ENCODE measurements around the gene IFFO2. TPM values are rescaled to one million over a fixed set of nuclear protein-coding genes. Genes with fewer than 3 reads are reported as not detected.

The IFFO2 gene
- total RNA-seq: 1 to 10 TPM; 2.6 to 7.4 TPM
- 1 to 10 TPM in 1 of 2 donors, under 1 TPM in 1; 0.88 to 3.4 TPM for polyA plus RNA-seq

DNA sequence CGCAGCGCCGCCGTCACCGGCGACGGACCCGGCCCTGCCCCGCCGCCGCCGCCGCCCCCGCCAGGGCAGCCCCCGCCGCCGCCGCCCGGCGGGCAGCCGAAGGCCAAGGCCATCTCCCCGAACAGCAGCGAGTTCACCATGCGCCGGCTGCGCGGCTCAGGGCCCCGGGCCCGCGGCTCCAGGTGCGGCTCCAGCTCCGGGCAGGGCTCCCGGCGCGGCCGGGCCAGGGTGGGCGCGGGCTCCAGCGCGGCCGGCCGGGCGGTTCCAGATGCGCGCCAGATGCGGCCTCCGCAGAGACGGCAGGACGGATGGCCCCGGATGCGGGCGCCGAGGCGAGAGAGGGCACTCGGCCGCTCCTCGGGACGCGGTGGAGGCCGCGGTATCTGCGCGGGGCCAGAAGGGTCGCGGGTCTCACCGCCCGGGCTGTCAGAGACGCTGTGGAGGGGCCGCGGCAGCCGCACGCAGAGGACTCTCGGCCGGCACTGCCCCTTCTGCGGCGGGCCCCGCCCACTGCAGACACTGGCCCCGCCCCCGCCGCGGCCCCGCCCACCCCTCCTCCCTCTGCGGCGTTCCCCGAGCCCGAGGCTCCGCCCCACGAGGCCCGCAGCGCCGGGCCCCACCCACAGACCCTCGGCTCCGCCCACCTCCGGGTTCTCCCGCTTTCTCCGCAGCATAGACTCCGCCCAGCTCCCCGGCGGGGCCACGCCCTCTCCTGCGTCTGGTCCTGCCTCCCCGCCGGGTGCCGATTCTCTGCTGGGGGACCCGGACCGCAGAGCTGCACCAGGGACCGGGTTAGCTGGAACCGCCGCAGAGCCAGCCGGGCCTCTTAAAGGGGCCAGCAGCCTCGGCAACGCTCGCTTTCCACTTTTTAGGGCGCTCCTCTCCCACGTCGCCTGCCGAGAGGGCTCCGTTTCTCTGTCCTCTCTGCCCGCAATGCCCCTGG is at the start of gene IFFO2:
IFFO2 (minus strand) TSS at position 484 of the 943 bp plus-strand sequence; CDS start at position 140, 344 bp downstream.
- Histone ChIP-seq H3K36me3 (ENCODE audit: control insufficient read depth in 4 of 4, insufficient read depth in 3 of 4, low read depth in 1 of 4, low read length in 3 of 4) (no peaks in the 10 kb centered on the region), H3K9me3 (ENCODE audit: control insufficient read depth in 4 of 4, low read length in 3 of 4) (no peaks in the 10 kb centered on the region), H3K4me1 (ENCODE audit: control insufficient read depth in 4 of 4, insufficient read depth in 4 of 4, low read length in 3 of 4) (peaks cover 9 to 43% (median 28%) of the 10 kb centered on the region in 4 donors), H3K4me3 (ENCODE audit: low read depth in 1 of 3, low read length in 3 of 3) (peak within 1 kb of the TSS; percentile 74 to 85 (median 83)), H3K27ac (ENCODE audit: low read depth in 1 of 2, low read length in 2 of 2) (peak within 1 kb of the TSS; percentile 58 to 66), H3K27me3 (ENCODE audit: control insufficient read depth in 4 of 4, insufficient read depth in 4 of 4, low read length in 3 of 4) (no peaks in the 10 kb centered on the region), H3K9ac (ENCODE audit: low read depth in 1 of 2, low read length in 2 of 2) (peak within 1 kb of the TSS in 1 of 2 donors; percentile 66)
- peak; percentile 100 for DNase-seq (ENCODE audit: low spot score)
- TF ChIP-seq JUND (IDR thresholded peaks at IDR 0.05) (no peak), TAF1 (conservative IDR thresholded peaks at IDR 0.05) (peak; percentile 49), FOXA1 (IDR thresholded peaks at IDR 0.05) (no peak), GABPA (IDR thresholded peaks at IDR 0.05 in 1 of 2, conservative IDR thresholded peaks at IDR 0.05 in 1 of 2) (no peak), RAD21 (IDR thresholded peaks at IDR 0.05) (peak in 1 of 2 donors; percentile 55), HNF4A (conservative IDR thresholded peaks at IDR 0.05) (no peak), YY1 (IDR thresholded peaks at IDR 0.05) (peak; percentile 39), RXRA (IDR thresholded peaks at IDR 0.05) (no peak), SP1 (IDR thresholded peaks at IDR 0.05) (peak; percentile 75)
- TF ChIP-seq, protein P1, sequence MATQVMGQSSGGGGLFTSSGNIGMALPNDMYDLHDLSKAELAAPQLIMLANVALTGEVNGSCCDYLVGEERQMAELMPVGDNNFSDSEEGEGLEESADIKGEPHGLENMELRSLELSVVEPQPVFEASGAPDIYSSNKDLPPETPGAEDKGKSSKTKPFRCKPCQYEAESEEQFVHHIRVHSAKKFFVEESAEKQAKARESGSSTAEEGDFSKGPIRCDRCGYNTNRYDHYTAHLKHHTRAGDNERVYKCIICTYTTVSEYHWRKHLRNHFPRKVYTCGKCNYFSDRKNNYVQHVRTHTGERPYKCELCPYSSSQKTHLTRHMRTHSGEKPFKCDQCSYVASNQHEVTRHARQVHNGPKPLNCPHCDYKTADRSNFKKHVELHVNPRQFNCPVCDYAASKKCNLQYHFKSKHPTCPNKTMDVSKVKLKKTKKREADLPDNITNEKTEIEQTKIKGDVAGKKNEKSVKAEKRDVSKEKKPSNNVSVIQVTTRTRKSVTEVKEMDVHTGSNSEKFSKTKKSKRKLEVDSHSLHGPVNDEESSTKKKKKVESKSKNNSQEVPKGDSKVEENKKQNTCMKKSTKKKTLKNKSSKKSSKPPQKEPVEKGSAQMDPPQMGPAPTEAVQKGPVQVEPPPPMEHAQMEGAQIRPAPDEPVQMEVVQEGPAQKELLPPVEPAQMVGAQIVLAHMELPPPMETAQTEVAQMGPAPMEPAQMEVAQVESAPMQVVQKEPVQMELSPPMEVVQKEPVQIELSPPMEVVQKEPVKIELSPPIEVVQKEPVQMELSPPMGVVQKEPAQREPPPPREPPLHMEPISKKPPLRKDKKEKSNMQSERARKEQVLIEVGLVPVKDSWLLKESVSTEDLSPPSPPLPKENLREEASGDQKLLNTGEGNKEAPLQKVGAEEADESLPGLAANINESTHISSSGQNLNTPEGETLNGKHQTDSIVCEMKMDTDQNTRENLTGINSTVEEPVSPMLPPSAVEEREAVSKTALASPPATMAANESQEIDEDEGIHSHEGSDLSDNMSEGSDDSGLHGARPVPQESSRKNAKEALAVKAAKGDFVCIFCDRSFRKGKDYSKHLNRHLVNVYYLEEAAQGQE (IDR thresholded peaks at IDR 0.05): no peak
- TF ChIP-seq, protein P2, sequence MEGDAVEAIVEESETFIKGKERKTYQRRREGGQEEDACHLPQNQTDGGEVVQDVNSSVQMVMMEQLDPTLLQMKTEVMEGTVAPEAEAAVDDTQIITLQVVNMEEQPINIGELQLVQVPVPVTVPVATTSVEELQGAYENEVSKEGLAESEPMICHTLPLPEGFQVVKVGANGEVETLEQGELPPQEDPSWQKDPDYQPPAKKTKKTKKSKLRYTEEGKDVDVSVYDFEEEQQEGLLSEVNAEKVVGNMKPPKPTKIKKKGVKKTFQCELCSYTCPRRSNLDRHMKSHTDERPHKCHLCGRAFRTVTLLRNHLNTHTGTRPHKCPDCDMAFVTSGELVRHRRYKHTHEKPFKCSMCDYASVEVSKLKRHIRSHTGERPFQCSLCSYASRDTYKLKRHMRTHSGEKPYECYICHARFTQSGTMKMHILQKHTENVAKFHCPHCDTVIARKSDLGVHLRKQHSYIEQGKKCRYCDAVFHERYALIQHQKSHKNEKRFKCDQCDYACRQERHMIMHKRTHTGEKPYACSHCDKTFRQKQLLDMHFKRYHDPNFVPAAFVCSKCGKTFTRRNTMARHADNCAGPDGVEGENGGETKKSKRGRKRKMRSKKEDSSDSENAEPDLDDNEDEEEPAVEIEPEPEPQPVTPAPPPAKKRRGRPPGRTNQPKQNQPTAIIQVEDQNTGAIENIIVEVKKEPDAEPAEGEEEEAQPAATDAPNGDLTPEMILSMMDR (IDR thresholded peaks at IDR 0.05; ENCODE audit: low read depth, low read length, missing input control): no peak
- TF ChIP-seq, protein P3, sequence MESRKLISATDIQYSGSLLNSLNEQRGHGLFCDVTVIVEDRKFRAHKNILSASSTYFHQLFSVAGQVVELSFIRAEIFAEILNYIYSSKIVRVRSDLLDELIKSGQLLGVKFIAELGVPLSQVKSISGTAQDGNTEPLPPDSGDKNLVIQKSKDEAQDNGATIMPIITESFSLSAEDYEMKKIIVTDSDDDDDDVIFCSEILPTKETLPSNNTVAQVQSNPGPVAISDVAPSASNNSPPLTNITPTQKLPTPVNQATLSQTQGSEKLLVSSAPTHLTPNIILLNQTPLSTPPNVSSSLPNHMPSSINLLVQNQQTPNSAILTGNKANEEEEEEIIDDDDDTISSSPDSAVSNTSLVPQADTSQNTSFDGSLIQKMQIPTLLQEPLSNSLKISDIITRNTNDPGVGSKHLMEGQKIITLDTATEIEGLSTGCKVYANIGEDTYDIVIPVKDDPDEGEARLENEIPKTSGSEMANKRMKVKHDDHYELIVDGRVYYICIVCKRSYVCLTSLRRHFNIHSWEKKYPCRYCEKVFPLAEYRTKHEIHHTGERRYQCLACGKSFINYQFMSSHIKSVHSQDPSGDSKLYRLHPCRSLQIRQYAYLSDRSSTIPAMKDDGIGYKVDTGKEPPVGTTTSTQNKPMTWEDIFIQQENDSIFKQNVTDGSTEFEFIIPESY (IDR thresholded peaks at IDR 0.05): no peak
- WGBS: under 1% methylated on average over 119 of the region's 119 CpGs

DNA sequence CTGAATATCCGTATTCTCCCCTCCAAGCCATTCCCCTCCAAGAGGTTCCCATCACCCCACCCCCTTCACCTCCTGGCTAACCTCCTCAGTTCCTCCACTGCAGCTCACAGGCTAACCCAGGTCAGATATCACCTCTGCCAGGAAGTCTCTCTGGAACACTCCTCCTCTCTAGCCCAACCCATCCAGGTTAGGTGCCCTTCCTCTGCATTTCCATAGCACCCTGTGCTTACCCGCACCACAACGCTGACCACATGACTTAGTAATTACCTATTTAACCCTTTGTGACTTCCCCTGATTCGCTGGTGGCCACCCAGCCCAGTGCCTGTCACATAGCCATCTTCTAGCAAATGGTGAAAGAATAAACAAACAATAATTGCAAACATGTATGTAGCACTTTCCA is 49.5 kb upstream of the IFFO2 start:
- WGBS: 49% methylated on average over 4 of the region's 4 CpGs
- Histone ChIP-seq H3K9me3 (ENCODE audit: control insufficient read depth in 4 of 4, low read length in 3 of 4) (no peaks in the 10 kb centered on the region), H3K36me3 (ENCODE audit: control insufficient read depth in 4 of 4, insufficient read depth in 3 of 4, low read depth in 1 of 4, low read length in 3 of 4) (no peaks in the 10 kb centered on the region), H3K4me1 (ENCODE audit: control insufficient read depth in 4 of 4, insufficient read depth in 4 of 4, low read length in 3 of 4) (peaks cover 9 to 46% (median 30%) of the 10 kb centered on the region in 4 donors), H3K4me3 (ENCODE audit: low read depth in 1 of 3, low read length in 3 of 3) (no peak overlapping the region), H3K27ac (ENCODE audit: low read depth in 1 of 2, low read length in 2 of 2) (no peak overlapping the region), H3K9ac (ENCODE audit: low read depth in 1 of 2, low read length in 2 of 2) (no peak overlapping the region), H3K27me3 (ENCODE audit: control insufficient read depth in 4 of 4, insufficient read depth in 4 of 4, low read length in 3 of 4) (no peaks in the 10 kb centered on the region)
- no peak for DNase-seq (ENCODE audit: low spot score)
- TF ChIP-seq, protein P3 (IDR thresholded peaks at IDR 0.05): no peak
- TF ChIP-seq TAF1 (conservative IDR thresholded peaks at IDR 0.05) (no peak), HNF4G (IDR thresholded peaks at IDR 0.05) (no peak), SP1 (IDR thresholded peaks at IDR 0.05) (no peak), HNF4A (conservative IDR thresholded peaks at IDR 0.05) (no peak)
- TF ChIP-seq, protein P4, sequence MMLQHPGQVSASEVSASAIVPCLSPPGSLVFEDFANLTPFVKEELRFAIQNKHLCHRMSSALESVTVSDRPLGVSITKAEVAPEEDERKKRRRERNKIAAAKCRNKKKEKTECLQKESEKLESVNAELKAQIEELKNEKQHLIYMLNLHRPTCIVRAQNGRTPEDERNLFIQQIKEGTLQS (IDR thresholded peaks at IDR 0.05): no peak

Measured in liver (tissue), 9 donors.